SK-N-SH (cell line): Measurements from ENCODE around the gene HOXA6. TPM values are rescaled to one million over a fixed set of nuclear protein-coding genes. Genes with fewer than 3 reads are reported as not detected.

Source experiments
- CTCF ChIA-PET: fragments of 300-600, 350-600 bp; formaldehyde crosslinking; extraction: SDS; loops from one replicate; lab custom pipeline; 2021; lab: Yijun Ruan, JAX
- POLR2A ChIA-PET: fragments of 350-600 bp; sonication (Branson Sonifier 250); formaldehyde crosslinking; extraction: SDS; loops from one replicate; lab custom pipeline; 2020; ENCODE audit warnings: antibody characterized with exemption, inconsistent platforms; lab: Yijun Ruan, JAX
- DNase-seq: peaks from one replicate; pipeline ENCODE4 v3.0.0; 2012
- H2AFZ ChIP-seq: fragments of 200-600 bp; sonication (generic); 2 replicates; pipeline ENCODE4 v1.8.1; 2016; ENCODE audit warnings: antibody characterized with exemption, mild to moderate bottlenecking, low read depth
- H3F3A ChIP-seq: fragments of 200-600 bp; sonication (generic); replicated peaks from 2 replicates; pipeline ENCODE3; 2016; ENCODE audit warnings: antibody characterized with exemption, mild to moderate bottlenecking; ENCODE audit not compliant: insufficient read depth
- H3K27ac ChIP-seq, 2 experiments: fragments of 200-500 bp in 1 of 2; fragments of 200-600 bp in 1 of 2; sonication (Bioruptor generic) in 1 of 2; sonication (generic), shearing (Covaris generic) in 1 of 2; 2 replicates each; pipeline versions ENCODE4 v1.5.1 to v1.6.1; 2014 to 2016; ENCODE audit warnings: low read depth in 2 of 2, inconsistent platforms in 1 of 2, low read length in 1 of 2, mild to moderate bottlenecking in 1 of 2, mixed read lengths in 1 of 2
- H3K27me3 ChIP-seq: fragments of 200-600 bp; sonication (generic), shearing (Covaris generic); 2 replicates; pipeline ENCODE4 v1.6.1; 2016; ENCODE audit warnings: mixed run types; ENCODE audit not compliant: insufficient read depth
- H3K36me3 ChIP-seq, 2 experiments: fragments of 200-500 bp in 1 of 2; fragments of 200-600 bp in 1 of 2; sonication (Bioruptor generic) in 1 of 2; sonication (generic) in 1 of 2; replicated peaks in 1 of 2; 2 replicates each; pipeline versions ENCODE3 to v1.5.1; 2014 to 2016; ENCODE audit warnings: low read length in 1 of 2, mild to moderate bottlenecking in 1 of 2; ENCODE audit not compliant: insufficient read depth in 2 of 2, control insufficient read depth in 1 of 2
- H3K4me1 ChIP-seq, 2 experiments: fragments of 200-500 bp in 1 of 2; fragments of 200-600 bp in 1 of 2; sonication (Bioruptor generic) in 1 of 2; sonication (generic), shearing (Covaris generic) in 1 of 2; 2 replicates each; pipeline versions ENCODE4 v1.5.1 to v1.6.1; 2014 to 2016; ENCODE audit warnings: low read depth in 1 of 2, low read length in 1 of 2, mixed run types in 1 of 2; ENCODE audit not compliant: insufficient read depth in 2 of 2, control insufficient read depth in 1 of 2
- H3K4me2 ChIP-seq: fragments of 200-600 bp; sonication (generic), shearing (Covaris generic); 2 replicates; pipeline ENCODE4 v1.6.1; 2017; ENCODE audit warnings: mixed run types
- H3K4me3 ChIP-seq, 2 experiments: fragments of 200-500 bp in 1 of 2; fragments of 200-600 bp in 1 of 2; sonication (Bioruptor generic) in 1 of 2; sonication (generic), shearing (Covaris generic) in 1 of 2; 2 replicates each; pipeline versions ENCODE4 v1.5.1 to v1.8.1; 2014 to 2016; ENCODE audit warnings: low read depth in 2 of 2, inconsistent platforms in 1 of 2, low read length in 1 of 2, mild to moderate bottlenecking in 1 of 2, mixed read lengths in 1 of 2, moderate library complexity in 1 of 2
- H3K79me2 ChIP-seq: fragments of 200-600 bp; sonication (generic); 2 replicates; pipeline ENCODE4 v1.8.1; 2017; ENCODE audit warnings: mild to moderate bottlenecking; ENCODE audit not compliant: insufficient read depth
- H3K9ac ChIP-seq: fragments of 200-600 bp; sonication (generic); 2 replicates; pipeline ENCODE4 v1.6.1; 2017; ENCODE audit warnings: mixed run types
- H3K9me2 ChIP-seq: fragments of 200-600 bp; sonication (generic); 2 replicates; pipeline ENCODE4 v1.6.1; 2017; ENCODE audit warnings: mixed run types
- H3K9me3 ChIP-seq: fragments of 200-600 bp; sonication (generic); 2 replicates; pipeline ENCODE4 v1.6.1; 2017; ENCODE audit warnings: mixed run types, mild to moderate bottlenecking, moderate library complexity
- H4K20me1 ChIP-seq: fragments of 200-600 bp; sonication (generic); 2 replicates; pipeline ENCODE4 v1.6.1; 2017; ENCODE audit warnings: mild to moderate bottlenecking, mixed run types; ENCODE audit not compliant: insufficient read depth
- EZH2phosphoT487 ChIP-seq: fragments of 200-600 bp; sonication (generic); IDR thresholded peaks from 2 replicates; pipeline ENCODE4 v1.6.1; 2017; ENCODE audit warnings: low read depth, mixed run types, mild to moderate bottlenecking, antibody characterized with exemption, moderate library complexity, borderline replicate concordance
- FOSL2 ChIP-seq: IDR thresholded peaks from 2 replicates; pipeline ENCODE4 v1.4.0; 2012; ENCODE audit warnings: low read depth, mild to moderate bottlenecking, moderate library complexity, borderline replicate concordance
- GABPA ChIP-seq: IDR thresholded peaks from 2 replicates; pipeline ENCODE4 v1.4.0; 2012; ENCODE audit warnings: low read depth, mild to moderate bottlenecking
- IRF3 ChIP-seq: fragments of 150-350 bp; IDR thresholded peaks from 2 replicates; pipeline ENCODE4 v1.6.1; 2016; ENCODE audit warnings: mild to moderate bottlenecking, low read depth, low read length
- SIN3A ChIP-seq: IDR thresholded peaks from 2 replicates; pipeline ENCODE4 v1.6.1; 2012; ENCODE audit warnings: low read depth, mild to moderate bottlenecking, low read length, moderate library complexity, borderline replicate concordance
- TEAD4 ChIP-seq: IDR thresholded peaks from 2 replicates; pipeline ENCODE4 v1.4.0; 2012; ENCODE audit warnings: mild to moderate bottlenecking, borderline replicate concordance; ENCODE audit not compliant: insufficient read depth
- WGBS: methylation state at CpG from one replicate; pipeline ENCODE4 v1.1.6; 2017; ENCODE audit warnings: low lambda C conversion rate; 5-methylcytosine and 5-hydroxymethylcytosine counted together
- polyA plus RNA-seq, 3 experiments: library from polyadenylated mRNA; depleted of rRNA; stranded (reverse); fragments of >200 nt; gene quantifications; 2 replicates each; pipeline ENCODE4 v1.2.3, GENCODE V29; 2012

Gene HOXA6
- polyA plus RNA-seq, 1 of the 3 experiments (the other 2 are of a cell fraction) = not detected

- 17% methylated on average over 8 of the region's 8 CpGs for WGBS
- Histone ChIP-seq H2AFZ (no peak overlapping the region), H3K27ac (no peak overlapping the region), H3K36me3 (no peaks in the 10 kb centered on the region)
- TF ChIP-seq SIN3A = no peak
- TF ChIP-seq FOSL2 = no peak
- TF ChIP-seq IRF3 = no peak
- TF ChIP-seq TEAD4 = no peak
- TF ChIP-seq, all 33 proteins: peak for 0
- CTCF ChIA-PET = interaction anchor here (1.0 to 2.7 kb wide), 9 partner anchors 14 to 376 kb away, joined by 3 to 8 read pairs (median 3); partner anchors contain the start of gene HOXA5
- Histone ChIP-seq H3K4me1 (no peaks in the 10 kb centered on the region; a peak in 1 of 4 replicates), H3K4me2 (no peak overlapping the region), H3F3A (no peaks in the 10 kb centered on the region), H3K9me2 (no peaks in the 10 kb centered on the region), H3K79me2 (no peaks in the 10 kb centered on the region), H3K4me3 (no peak overlapping the region), H3K9ac (no peak overlapping the region), H4K20me1 (no peaks in the 10 kb centered on the region), H3K9me3 (no peaks in the 10 kb centered on the region), H3K27me3 (peaks cover 98% of the 10 kb centered on the region)
- no peak for DNase-seq
- POLR2A ChIA-PET = no interaction called here
Measured at GRCh38 chr7:27099453-27100370, 47.9 kb downstream of the HOXA6 start.

- no peak for TF ChIP-seq GABPA
- 0 out of 2 replicates have a peak, but pooled peaks have one; percentile 0 for TF ChIP-seq EZH2phosphoT487
- POLR2A ChIA-PET = no interaction called here
- no peaks in the 10 kb centered on the region for H3K9me3 ChIP-seq
- H3K4me3 ChIP-seq = no peak overlapping the region
- H3K4me1 ChIP-seq = no peaks in the 10 kb centered on the region; a peak in 1 of 4 replicates
- no peaks in the 10 kb centered on the region for H3K79me2 ChIP-seq
- no peaks in the 10 kb centered on the region for H4K20me1 ChIP-seq
- H3K27me3 ChIP-seq = peaks cover 98% of the 10 kb centered on the region
- no peak overlapping the region for H3K9ac ChIP-seq
- CTCF ChIA-PET = interaction anchor here (0.7 to 2.7 kb wide), 10 partner anchors 15 to 375 kb away, joined by 3 to 8 read pairs (median 3); partner anchors contain the start of gene HOXA5
- H3K36me3 ChIP-seq = no peaks in the 10 kb centered on the region
- H3K27ac ChIP-seq = no peak overlapping the region
- no peak overlapping the region for H2AFZ ChIP-seq
- 17% methylated on average over 38 of the region's 38 CpGs for WGBS
- H3F3A ChIP-seq = no peaks in the 10 kb centered on the region
- DNase-seq = no peak
- H3K9me2 ChIP-seq = no peaks in the 10 kb centered on the region
- H3K4me2 ChIP-seq = no peak overlapping the region
Measured at GRCh38 chr7:27098578-27099451, 48.8 kb downstream of the HOXA6 start.
